ENCODE measurements around the gene PON3.

PON3 gene

DNA sequence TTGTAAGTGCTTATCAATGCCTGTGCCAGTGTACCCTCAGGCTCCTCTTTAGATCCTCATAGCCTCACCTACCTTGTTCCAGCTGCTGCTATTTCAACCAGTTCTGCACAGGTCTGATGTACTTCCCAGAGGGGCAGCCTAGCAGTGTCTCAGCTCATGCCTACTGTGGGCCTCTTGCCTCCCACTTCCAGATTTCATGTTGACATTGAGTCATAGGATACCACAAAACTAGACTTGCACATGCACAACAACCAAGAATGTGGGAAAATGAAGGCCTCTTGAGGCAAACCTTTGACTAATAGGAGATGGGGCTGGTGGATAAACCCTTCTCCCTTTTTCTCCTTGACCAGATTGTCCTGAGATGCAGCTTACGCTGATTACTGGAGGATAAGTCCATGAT, 31.0 kb downstream of the PON3 start:
- no peak for DNase-seq (ENCODE audit: low read depth)
- no peak overlapping the region for H3K4me3 ChIP-seq (ENCODE audit: low read depth, low read length)
- TF ChIP-seq, protein P1, sequence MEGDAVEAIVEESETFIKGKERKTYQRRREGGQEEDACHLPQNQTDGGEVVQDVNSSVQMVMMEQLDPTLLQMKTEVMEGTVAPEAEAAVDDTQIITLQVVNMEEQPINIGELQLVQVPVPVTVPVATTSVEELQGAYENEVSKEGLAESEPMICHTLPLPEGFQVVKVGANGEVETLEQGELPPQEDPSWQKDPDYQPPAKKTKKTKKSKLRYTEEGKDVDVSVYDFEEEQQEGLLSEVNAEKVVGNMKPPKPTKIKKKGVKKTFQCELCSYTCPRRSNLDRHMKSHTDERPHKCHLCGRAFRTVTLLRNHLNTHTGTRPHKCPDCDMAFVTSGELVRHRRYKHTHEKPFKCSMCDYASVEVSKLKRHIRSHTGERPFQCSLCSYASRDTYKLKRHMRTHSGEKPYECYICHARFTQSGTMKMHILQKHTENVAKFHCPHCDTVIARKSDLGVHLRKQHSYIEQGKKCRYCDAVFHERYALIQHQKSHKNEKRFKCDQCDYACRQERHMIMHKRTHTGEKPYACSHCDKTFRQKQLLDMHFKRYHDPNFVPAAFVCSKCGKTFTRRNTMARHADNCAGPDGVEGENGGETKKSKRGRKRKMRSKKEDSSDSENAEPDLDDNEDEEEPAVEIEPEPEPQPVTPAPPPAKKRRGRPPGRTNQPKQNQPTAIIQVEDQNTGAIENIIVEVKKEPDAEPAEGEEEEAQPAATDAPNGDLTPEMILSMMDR (IDR thresholded peaks at IDR 0.05; ENCODE audit: low read depth, low read length): no peak
- TF ChIP-seq MYC (IDR thresholded peaks at IDR 0.05; ENCODE audit: low read depth, low read length): no peak
- no peak for TF ChIP-seq POLR2A (IDR thresholded peaks at IDR 0.05; ENCODE audit: extremely low read depth, insufficient read length)
- TF ChIP-seq, protein P2, sequence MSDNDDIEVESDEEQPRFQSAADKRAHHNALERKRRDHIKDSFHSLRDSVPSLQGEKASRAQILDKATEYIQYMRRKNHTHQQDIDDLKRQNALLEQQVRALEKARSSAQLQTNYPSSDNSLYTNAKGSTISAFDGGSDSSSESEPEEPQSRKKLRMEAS (IDR thresholded peaks at IDR 0.05; ENCODE audit: low read depth, low read length): no peak

DNA sequence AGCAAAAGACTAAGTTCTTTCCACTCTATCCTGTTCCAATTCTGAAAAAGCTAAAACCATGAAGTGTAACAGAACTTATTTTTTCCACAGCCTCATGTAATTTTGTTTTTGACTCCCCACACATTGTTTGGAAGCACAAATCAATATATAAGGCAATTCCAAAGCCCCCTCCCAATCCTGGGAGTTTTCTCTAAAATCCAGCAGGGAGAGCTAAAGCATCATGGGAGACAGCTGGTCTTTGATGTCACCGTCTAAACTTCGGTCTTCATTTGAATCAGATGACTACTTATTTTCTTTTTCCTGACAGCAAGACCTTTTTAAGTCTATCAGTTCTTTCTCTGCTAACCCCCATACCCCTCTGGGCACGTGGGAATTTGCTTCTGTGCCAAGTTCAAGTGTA, 38.6 kb downstream of the PON3 start:
- DNase-seq (ENCODE audit: low read depth): no peak
- H3K4me3 ChIP-seq (ENCODE audit: low read depth, low read length): no peak overlapping the region
- TF ChIP-seq MYC (IDR thresholded peaks at IDR 0.05; ENCODE audit: low read depth, low read length): no peak
- TF ChIP-seq, protein P2 (IDR thresholded peaks at IDR 0.05; ENCODE audit: low read depth, low read length): no peak
- TF ChIP-seq, protein P1 (IDR thresholded peaks at IDR 0.05; ENCODE audit: low read depth, low read length): no peak
- no peak for TF ChIP-seq POLR2A (IDR thresholded peaks at IDR 0.05; ENCODE audit: extremely low read depth, insufficient read length)

DNA sequence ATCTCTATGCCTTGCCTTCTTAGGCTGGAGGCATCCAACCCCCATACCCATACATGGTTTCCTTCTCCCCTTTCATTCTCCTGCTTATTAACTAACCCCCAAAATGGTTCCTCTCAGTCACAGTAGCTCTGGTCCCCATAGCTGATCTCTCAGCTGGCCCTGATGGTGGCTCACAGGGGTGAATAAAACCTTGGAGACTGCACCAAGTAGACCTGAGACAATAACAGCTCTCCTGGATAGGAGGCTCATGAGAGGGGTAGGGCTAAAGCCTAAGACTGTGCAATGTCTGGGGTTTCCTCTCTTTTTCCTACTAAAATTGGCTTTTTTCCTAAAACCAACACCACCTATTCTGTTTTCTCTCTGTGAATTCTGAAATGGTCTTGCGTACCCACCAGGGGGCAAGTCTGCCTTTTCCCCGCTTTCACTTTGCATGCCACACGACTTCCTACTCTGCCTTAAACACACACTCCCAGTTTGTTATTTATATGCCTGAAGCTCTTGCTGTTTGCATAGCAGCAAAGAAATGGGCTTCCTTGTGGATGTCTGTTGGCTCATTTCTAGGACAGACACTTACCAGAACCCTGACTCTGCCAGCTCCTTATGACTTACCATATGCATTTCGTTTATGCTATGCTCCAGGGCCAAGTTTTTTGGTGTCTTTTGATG, 53.4 kb downstream of the PON3 start:
- no peak overlapping the region for H3K4me3 ChIP-seq (ENCODE audit: low read depth, low read length)
- DNase-seq (ENCODE audit: low read depth): no peak
- TF ChIP-seq, protein P2 (IDR thresholded peaks at IDR 0.05; ENCODE audit: low read depth, low read length): no peak
- TF ChIP-seq, protein P1 (IDR thresholded peaks at IDR 0.05; ENCODE audit: low read depth, low read length): no peak
- TF ChIP-seq MYC (IDR thresholded peaks at IDR 0.05; ENCODE audit: low read depth, low read length): no peak
- no peak for TF ChIP-seq POLR2A (IDR thresholded peaks at IDR 0.05; ENCODE audit: extremely low read depth, insufficient read length)

DNA sequence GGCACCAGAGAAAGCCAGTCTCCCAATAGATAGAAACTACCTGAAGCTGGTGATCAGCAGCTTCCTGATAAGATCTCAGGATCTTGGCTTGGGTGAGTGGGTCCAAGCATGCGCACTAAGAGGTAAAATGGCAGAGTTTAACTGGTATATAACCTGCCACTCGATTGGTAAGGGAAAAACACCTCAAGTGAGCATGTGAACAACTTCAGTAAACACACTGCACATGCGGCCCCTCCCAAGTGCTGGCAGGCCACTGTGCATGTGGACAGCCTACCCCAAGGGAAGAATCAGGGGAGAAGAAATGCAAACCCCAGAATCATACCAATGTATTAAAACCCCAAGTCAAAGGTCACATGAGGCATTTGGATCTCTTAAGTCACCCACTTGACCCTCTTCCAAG, 54.1 kb downstream of the PON3 start:
- H3K4me3 ChIP-seq (ENCODE audit: low read depth, low read length): no peak overlapping the region
- TF ChIP-seq, protein P2 (IDR thresholded peaks at IDR 0.05; ENCODE audit: low read depth, low read length): no peak
- TF ChIP-seq MYC (IDR thresholded peaks at IDR 0.05; ENCODE audit: low read depth, low read length) (no peak), POLR2A (IDR thresholded peaks at IDR 0.05; ENCODE audit: extremely low read depth, insufficient read length) (no peak)
- TF ChIP-seq, protein P1 (IDR thresholded peaks at IDR 0.05; ENCODE audit: low read depth, low read length): no peak
- no peak for DNase-seq (ENCODE audit: low read depth)

DNA sequence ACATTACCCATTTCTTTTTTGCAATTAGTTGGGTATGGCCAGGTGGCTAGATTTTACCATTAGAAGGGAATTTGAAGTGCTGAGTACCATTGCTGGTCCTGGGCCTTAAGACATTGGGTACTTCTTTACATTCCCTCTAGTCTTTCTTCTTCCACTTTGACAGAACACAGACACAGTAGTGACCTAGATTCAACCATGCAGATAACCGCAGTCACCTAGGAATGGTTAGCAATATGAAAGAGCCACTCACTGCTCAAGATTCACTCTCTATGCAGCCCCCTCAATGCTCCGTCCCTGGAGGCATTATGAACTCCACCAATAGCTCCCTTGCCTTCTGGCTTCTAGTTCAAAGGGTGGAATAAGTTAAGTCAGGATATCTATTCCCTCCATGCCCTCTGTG, 55.7 kb downstream of the PON3 start:
- no peak overlapping the region for H3K4me3 ChIP-seq (ENCODE audit: low read depth, low read length)
- TF ChIP-seq, protein P2 (IDR thresholded peaks at IDR 0.05; ENCODE audit: low read depth, low read length): no peak
- TF ChIP-seq MYC (IDR thresholded peaks at IDR 0.05; ENCODE audit: low read depth, low read length) (no peak), POLR2A (IDR thresholded peaks at IDR 0.05; ENCODE audit: extremely low read depth, insufficient read length) (no peak)
- TF ChIP-seq, protein P1 (IDR thresholded peaks at IDR 0.05; ENCODE audit: low read depth, low read length): no peak
- DNase-seq (ENCODE audit: low read depth): no peak

Measured in NB4 (cell line).